ENCODE results near the gene DGKB.

Gene DGKB

GRCh38 chr7:14754631-14755030, 147.9 kb downstream of the DGKB start:
- Histone ChIP-seq H3K27ac (ENCODE audit: low read length) (no peak overlapping the region), H3K4me1 (ENCODE audit: control insufficient read depth in 1 of 2, insufficient read depth in 2 of 2, low read length in 2 of 2) (no peaks in the 10 kb centered on the region), H3K9me3 (ENCODE audit: control insufficient read depth in 1 of 2, low read length in 2 of 2) (no peaks in the 10 kb centered on the region), H3K4me3 (ENCODE audit: low read depth in 1 of 2, low read length in 2 of 2) (no peak overlapping the region), H3K27me3 (ENCODE audit: low read depth, low read length) (no peaks in the 10 kb centered on the region), H3K36me3 (ENCODE audit: control insufficient read depth in 1 of 2, insufficient read depth in 2 of 2, low read length in 2 of 2) (no peaks in the 10 kb centered on the region)

- Histone ChIP-seq H3K4me3 (ENCODE audit: low read depth in 1 of 2, low read length in 2 of 2) (no peak overlapping the region), H3K36me3 (ENCODE audit: control insufficient read depth in 1 of 2, insufficient read depth in 2 of 2, low read length in 2 of 2) (no peaks in the 10 kb centered on the region), H3K4me1 (ENCODE audit: control insufficient read depth in 1 of 2, insufficient read depth in 2 of 2, low read length in 2 of 2) (no peaks in the 10 kb centered on the region), H3K27me3 (ENCODE audit: low read depth, low read length) (no peaks in the 10 kb centered on the region), H3K27ac (ENCODE audit: low read length) (no peak overlapping the region), H3K9me3 (ENCODE audit: control insufficient read depth in 1 of 2, low read length in 2 of 2) (no peaks in the 10 kb centered on the region)
Observed at GRCh38 chr7:14752301-14752700, 150.2 kb downstream of the DGKB start.

GRCh38 chr7:14751461-14751860, 151.1 kb downstream of the DGKB start:
- Histone ChIP-seq H3K4me1 (ENCODE audit: control insufficient read depth in 1 of 2, insufficient read depth in 2 of 2, low read length in 2 of 2) (no peaks in the 10 kb centered on the region), H3K27ac (ENCODE audit: low read length) (no peak overlapping the region), H3K9me3 (ENCODE audit: control insufficient read depth in 1 of 2, low read length in 2 of 2) (no peaks in the 10 kb centered on the region), H3K36me3 (ENCODE audit: control insufficient read depth in 1 of 2, insufficient read depth in 2 of 2, low read length in 2 of 2) (no peaks in the 10 kb centered on the region), H3K27me3 (ENCODE audit: low read depth, low read length) (no peaks in the 10 kb centered on the region), H3K4me3 (ENCODE audit: low read depth in 1 of 2, low read length in 2 of 2) (no peak overlapping the region)

- H3K9me3 ChIP-seq (ENCODE audit: control insufficient read depth in 1 of 2, low read length in 2 of 2) = no peaks in the 10 kb centered on the region
- no peak overlapping the region for H3K4me3 ChIP-seq (ENCODE audit: low read depth in 1 of 2, low read length in 2 of 2)
- H3K27ac ChIP-seq (ENCODE audit: low read length) = no peak overlapping the region
- H3K4me1 ChIP-seq (ENCODE audit: control insufficient read depth in 1 of 2, insufficient read depth in 2 of 2, low read length in 2 of 2) = no peaks in the 10 kb centered on the region
- H3K27me3 ChIP-seq (ENCODE audit: low read depth, low read length) = no peaks in the 10 kb centered on the region
- no peaks in the 10 kb centered on the region for H3K36me3 ChIP-seq (ENCODE audit: control insufficient read depth in 1 of 2, insufficient read depth in 2 of 2, low read length in 2 of 2)
Observed at GRCh38 chr7:14748461-14748860, 154.1 kb downstream of the DGKB start.

- Histone ChIP-seq H3K9me3 (ENCODE audit: control insufficient read depth in 1 of 2, low read length in 2 of 2) (no peaks in the 10 kb centered on the region), H3K4me3 (ENCODE audit: low read depth in 1 of 2, low read length in 2 of 2) (no peak overlapping the region), H3K27me3 (ENCODE audit: low read depth, low read length) (no peaks in the 10 kb centered on the region), H3K4me1 (ENCODE audit: control insufficient read depth in 1 of 2, insufficient read depth in 2 of 2, low read length in 2 of 2) (no peaks in the 10 kb centered on the region), H3K27ac (ENCODE audit: low read length) (no peak overlapping the region), H3K36me3 (ENCODE audit: control insufficient read depth in 1 of 2, insufficient read depth in 2 of 2, low read length in 2 of 2) (no peaks in the 10 kb centered on the region)
Observed at GRCh38 chr7:14747701-14748100, 154.8 kb downstream of the DGKB start.

- Histone ChIP-seq H3K4me3 (ENCODE audit: low read depth in 1 of 2, low read length in 2 of 2) (no peak overlapping the region), H3K36me3 (ENCODE audit: control insufficient read depth in 1 of 2, insufficient read depth in 2 of 2, low read length in 2 of 2) (no peaks in the 10 kb centered on the region), H3K4me1 (ENCODE audit: control insufficient read depth in 1 of 2, insufficient read depth in 2 of 2, low read length in 2 of 2) (no peaks in the 10 kb centered on the region), H3K27me3 (ENCODE audit: low read depth, low read length) (no peaks in the 10 kb centered on the region), H3K9me3 (ENCODE audit: control insufficient read depth in 1 of 2, low read length in 2 of 2) (peaks cover 5 to 10% of the 10 kb centered on the region in 2 donors), H3K27ac (ENCODE audit: low read length) (no peak overlapping the region)
Observed at GRCh38 chr7:14745076-14745475, 157.5 kb downstream of the DGKB start.

GRCh38 chr7:14740606-14741005, 161.9 kb downstream of the DGKB start:
- H3K9me3 ChIP-seq (ENCODE audit: control insufficient read depth in 1 of 2, low read length in 2 of 2) = peaks cover 5 to 15% of the 10 kb centered on the region in 2 donors
- no peaks in the 10 kb centered on the region for H3K36me3 ChIP-seq (ENCODE audit: control insufficient read depth in 1 of 2, insufficient read depth in 2 of 2, low read length in 2 of 2)
- no peak overlapping the region for H3K27ac ChIP-seq (ENCODE audit: low read length)
- H3K4me1 ChIP-seq (ENCODE audit: control insufficient read depth in 1 of 2, insufficient read depth in 2 of 2, low read length in 2 of 2) = no peaks in the 10 kb centered on the region
- no peak overlapping the region for H3K4me3 ChIP-seq (ENCODE audit: low read depth in 1 of 2, low read length in 2 of 2)
- H3K27me3 ChIP-seq (ENCODE audit: low read depth, low read length) = no peaks in the 10 kb centered on the region

- Histone ChIP-seq H3K27me3 (ENCODE audit: low read depth, low read length) (no peaks in the 10 kb centered on the region), H3K36me3 (ENCODE audit: control insufficient read depth in 1 of 2, insufficient read depth in 2 of 2, low read length in 2 of 2) (no peaks in the 10 kb centered on the region), H3K9me3 (ENCODE audit: control insufficient read depth in 1 of 2, low read length in 2 of 2) (peaks cover 5 to 15% of the 10 kb centered on the region in 2 donors), H3K27ac (ENCODE audit: low read length) (no peak overlapping the region), H3K4me1 (ENCODE audit: control insufficient read depth in 1 of 2, insufficient read depth in 2 of 2, low read length in 2 of 2) (no peaks in the 10 kb centered on the region), H3K4me3 (ENCODE audit: low read depth in 1 of 2, low read length in 2 of 2) (no peak overlapping the region)
Observed at GRCh38 chr7:14739841-14740185, 162.7 kb downstream of the DGKB start.

GRCh38 chr7:14739168-14739840, 163.2 kb downstream of the DGKB start:
- H3K27me3 ChIP-seq (ENCODE audit: low read depth, low read length) = no peaks in the 10 kb centered on the region
- peaks cover 5 to 15% of the 10 kb centered on the region in 2 donors for H3K9me3 ChIP-seq (ENCODE audit: control insufficient read depth in 1 of 2, low read length in 2 of 2)
- no peak overlapping the region for H3K4me3 ChIP-seq (ENCODE audit: low read depth in 1 of 2, low read length in 2 of 2)
- no peak overlapping the region for H3K27ac ChIP-seq (ENCODE audit: low read length)
- no peaks in the 10 kb centered on the region for H3K4me1 ChIP-seq (ENCODE audit: control insufficient read depth in 1 of 2, insufficient read depth in 2 of 2, low read length in 2 of 2)
- H3K36me3 ChIP-seq (ENCODE audit: control insufficient read depth in 1 of 2, insufficient read depth in 2 of 2, low read length in 2 of 2) = no peaks in the 10 kb centered on the region

- no peak overlapping the region for H3K4me3 ChIP-seq (ENCODE audit: low read depth in 1 of 2, low read length in 2 of 2)
Observed at GRCh38 chr7:14738086-14738485, 164.5 kb downstream of the DGKB start.

GRCh38 chr7:14734839-14735321, 167.7 kb downstream of the DGKB start:
- Histone ChIP-seq H3K4me3 (ENCODE audit: low read depth in 1 of 2, low read length in 2 of 2) (no peak overlapping the region), H3K36me3 (ENCODE audit: control insufficient read depth in 1 of 2, insufficient read depth in 2 of 2, low read length in 2 of 2) (no peaks in the 10 kb centered on the region), H3K9me3 (ENCODE audit: control insufficient read depth in 1 of 2, low read length in 2 of 2) (peaks cover 0 to 3% of the 10 kb centered on the region in 2 donors), H3K4me1 (ENCODE audit: control insufficient read depth in 1 of 2, insufficient read depth in 2 of 2, low read length in 2 of 2) (no peaks in the 10 kb centered on the region), H3K27me3 (ENCODE audit: low read depth, low read length) (no peaks in the 10 kb centered on the region), H3K27ac (ENCODE audit: low read length) (no peak overlapping the region)

More at GRCh38 chr7:14738086-14738485, 164.5 kb downstream of the DGKB start:
- Histone ChIP-seq H3K4me1 (ENCODE audit: control insufficient read depth in 1 of 2, insufficient read depth in 2 of 2, low read length in 2 of 2) (no peaks in the 10 kb centered on the region), H3K27me3 (ENCODE audit: low read depth, low read length) (no peaks in the 10 kb centered on the region), H3K27ac (ENCODE audit: low read length) (no peak overlapping the region), H3K9me3 (ENCODE audit: control insufficient read depth in 1 of 2, low read length in 2 of 2) (peaks cover 5 to 15% of the 10 kb centered on the region in 2 donors), H3K36me3 (ENCODE audit: control insufficient read depth in 1 of 2, insufficient read depth in 2 of 2, low read length in 2 of 2) (no peaks in the 10 kb centered on the region)

GRCh38 chr7:14720785-14721184, 181.8 kb downstream of the DGKB start:
- Histone ChIP-seq H3K27me3 (ENCODE audit: low read depth, low read length) (no peaks in the 10 kb centered on the region), H3K9me3 (ENCODE audit: control insufficient read depth in 1 of 2, low read length in 2 of 2) (no peaks in the 10 kb centered on the region), H3K27ac (ENCODE audit: low read length) (no peak overlapping the region), H3K4me1 (ENCODE audit: control insufficient read depth in 1 of 2, insufficient read depth in 2 of 2, low read length in 2 of 2) (peaks cover 0 to 11% of the 10 kb centered on the region in 2 donors), H3K36me3 (ENCODE audit: control insufficient read depth in 1 of 2, insufficient read depth in 2 of 2, low read length in 2 of 2) (no peaks in the 10 kb centered on the region), H3K4me3 (ENCODE audit: low read depth in 1 of 2, low read length in 2 of 2) (no peak overlapping the region)

All from muscle layer of duodenum (tissue), 2 donors.